H1 (cell line): ENCODE results near the gene EWSR1. TPM values are rescaled to one million over a fixed set of nuclear protein-coding genes. Genes with fewer than 3 reads are reported as not detected.
"Not testable (repeated sequence)": the region's sequence is repeated elsewhere in the genome, so short reads cannot be mapped to it uniquely, and the experiment has no call there.

ENCODE experiments used
- CTCF ChIA-PET: fragments of 300-600 bp; sonication (Branson Sonifier 250); formaldehyde crosslinking; loops from one replicate; lab custom pipeline; 2021; ENCODE audit not compliant: partially characterized antibody; lab: Charles Lee
- POLR2A ChIA-PET: fragments of 300-600 bp; sonication (Branson Sonifier 250); formaldehyde crosslinking; loops from one replicate; lab custom pipeline; 2021; ENCODE audit warnings: inconsistent platforms; ENCODE audit not compliant: partially characterized antibody; lab: Charles Lee
- DNase-seq, 2 experiments: peaks; one replicate each; pipeline versions ENCODE4 v3.0.0 to v3.0.0-alpha.2; 2010 to 2022; ENCODE audit warnings: low spot score in 2 of 2, low read depth in 1 of 2, mixed read lengths in 1 of 2
- FAIRE-seq: peaks from 2 replicates; lab custom pipeline; 2011; peaks lifted over from hg19 to GRCh38; lab: Jason Lieb, UNC
- H2AFZ ChIP-seq: 2 replicates; pipeline ENCODE4 v1.8.1; 2012; ENCODE audit warnings: low read length, inconsistent platforms
- H2AK5ac ChIP-seq: 2 replicates; pipeline ENCODE4 v1.6.1; 2013; ENCODE audit warnings: low read depth, low read length
- H2BK120ac ChIP-seq: replicated peaks from 2 replicates; pipeline ENCODE3; 2013; ENCODE audit warnings: low read depth, low read length, inconsistent platforms
- H2BK12ac ChIP-seq: 2 replicates; pipeline ENCODE4 v1.6.1; 2013; ENCODE audit warnings: low read depth, low read length
- H2BK15ac ChIP-seq: 2 replicates; pipeline ENCODE4 v1.6.1; 2013; ENCODE audit warnings: low read length
- H2BK20ac ChIP-seq: 2 replicates; pipeline ENCODE4 v1.6.1; 2013; ENCODE audit warnings: low read length
- H2BK5ac ChIP-seq: 2 replicates; pipeline ENCODE4 v1.6.1; 2013; ENCODE audit warnings: low read depth, low read length
- H3K14ac ChIP-seq: 2 replicates; pipeline ENCODE4 v1.6.1; 2013; ENCODE audit warnings: inconsistent platforms; ENCODE audit not compliant: insufficient read length
- H3K18ac ChIP-seq: 2 replicates; pipeline ENCODE4 v1.6.1; 2013; ENCODE audit warnings: low read length; ENCODE audit errors: extremely low read depth
- H3K23ac ChIP-seq: 2 replicates; pipeline ENCODE4 v1.6.1; 2013; ENCODE audit warnings: inconsistent platforms; ENCODE audit not compliant: insufficient read length
- H3K23me2 ChIP-seq: 2 replicates; pipeline ENCODE4 v1.6.1; 2013; ENCODE audit warnings: low read depth, low read length
- H3K27ac ChIP-seq: 2 replicates; pipeline ENCODE4 v1.6.1; 2011; ENCODE audit warnings: low read depth, low read length, inconsistent platforms
- H3K27me3 ChIP-seq, 4 experiments: replicated peaks in 1 of 4; 1 replicate in 1 of 4; 2 replicates in 3 of 4; pipeline versions ENCODE4 v1.6.1 to v1.8.1; 2011 to 2013; ENCODE audit warnings: low read length in 3 of 4, mild to moderate bottlenecking in 3 of 4, inconsistent platforms in 2 of 4, mixed read lengths in 2 of 4, moderate library complexity in 1 of 4; ENCODE audit not compliant: control insufficient read depth in 3 of 4, insufficient read depth in 3 of 4; ENCODE audit errors: extremely low read depth in 1 of 4
- H3K36me3 ChIP-seq, 4 experiments: 2 replicates each; pipeline versions ENCODE4 v1.6.1 to v1.8.1; 2011 to 2013; ENCODE audit warnings: mild to moderate bottlenecking in 4 of 4, low read length in 3 of 4, moderate library complexity in 2 of 4, control low read depth in 1 of 4, inconsistent platforms in 1 of 4; ENCODE audit not compliant: insufficient read depth in 4 of 4, control insufficient read depth in 2 of 4
- H3K4ac ChIP-seq: replicated peaks from 2 replicates; pipeline ENCODE3; 2013; ENCODE audit warnings: low read length, low read depth, mixed read lengths, inconsistent platforms; ENCODE audit not compliant: insufficient read length
- H3K4me1 ChIP-seq, 4 experiments: replicated peaks in 1 of 4; 1 replicate in 1 of 4; 2 replicates in 3 of 4; pipeline versions ENCODE4 v1.6.1 to v1.8.1; 2011 to 2013; ENCODE audit warnings: low read length in 3 of 4, inconsistent platforms in 2 of 4, mixed read lengths in 1 of 4; ENCODE audit not compliant: insufficient read depth in 4 of 4, control insufficient read depth in 3 of 4
- H3K4me2 ChIP-seq, 2 experiments: 2 replicates each; pipeline versions ENCODE4 v1.6.1 to v1.8.1; 2011 to 2013; ENCODE audit warnings: low read depth in 2 of 2, low read length in 2 of 2, control low read depth in 1 of 2, inconsistent platforms in 1 of 2, mild to moderate bottlenecking in 1 of 2; ENCODE audit not compliant: insufficient read depth in 1 of 2
- H3K4me3 ChIP-seq, 4 experiments: fragments of 200-600, 300-600 bp in 1 of 4; sonication (generic), shearing (Covaris generic), sonication (Bioruptor Twin) in 1 of 4; 2 replicates each; pipeline versions ENCODE4 v1.5.1 to v1.8.1; 2011 to 2016; ENCODE audit warnings: low read length in 4 of 4, low read depth in 3 of 4, control low read depth in 2 of 4, inconsistent platforms in 2 of 4, mild to moderate bottlenecking in 2 of 4, mixed read lengths in 1 of 4, moderate library complexity in 1 of 4; ENCODE audit not compliant: insufficient read depth in 2 of 4; ENCODE audit errors: extremely low read depth in 1 of 4
- H3K56ac ChIP-seq: replicated peaks from 2 replicates; pipeline ENCODE3; 2013; ENCODE audit warnings: low read depth, mild to moderate bottlenecking, mixed read lengths, low read length, inconsistent platforms; ENCODE audit not compliant: insufficient read length
- H3K79me1 ChIP-seq: 2 replicates; pipeline ENCODE4 v1.6.1; 2013; ENCODE audit warnings: low read depth, low read length, control low read depth
- H3K79me2 ChIP-seq, 2 experiments: 2 replicates each; pipeline versions ENCODE4 v1.6.1 to v1.8.1; 2012 to 2013; ENCODE audit warnings: low read length in 2 of 2, mild to moderate bottlenecking in 2 of 2, inconsistent platforms in 1 of 2; ENCODE audit not compliant: insufficient read depth in 2 of 2, control insufficient read depth in 1 of 2
- H3K9ac ChIP-seq, 4 experiments: replicated peaks in 1 of 4; 1 replicate in 1 of 4; 2 replicates in 3 of 4; pipeline versions ENCODE4 v1.6.1 to v1.8.1; 2011 to 2013; ENCODE audit warnings: low read depth in 3 of 4, low read length in 3 of 4, control low read depth in 2 of 4, mild to moderate bottlenecking in 2 of 4, moderate library complexity in 2 of 4, inconsistent platforms in 1 of 4; ENCODE audit errors: extremely low read depth in 1 of 4
- H3K9me3 ChIP-seq, 2 experiments: 2 replicates each; pipeline versions ENCODE4 v1.6.1 to v1.8.1; 2012 to 2013; ENCODE audit warnings: mild to moderate bottlenecking in 2 of 2, moderate library complexity in 2 of 2, control low read depth in 1 of 2, inconsistent platforms in 1 of 2, low read depth in 1 of 2, low read length in 1 of 2, mixed read lengths in 1 of 2; ENCODE audit not compliant: insufficient read depth in 2 of 2
- H4K20me1 ChIP-seq, 2 experiments: replicated peaks in 1 of 2; 2 replicates each; pipeline versions ENCODE3 to v1.8.1; 2011 to 2013; ENCODE audit warnings: inconsistent platforms in 2 of 2, low read length in 2 of 2, mild to moderate bottlenecking in 1 of 2; ENCODE audit not compliant: insufficient read depth in 2 of 2, control insufficient read depth in 1 of 2
- H4K5ac ChIP-seq: 2 replicates; pipeline ENCODE4 v1.6.1; 2013; ENCODE audit warnings: low read length, low read depth, mixed read lengths, inconsistent platforms; ENCODE audit not compliant: insufficient read length
- H4K8ac ChIP-seq: 2 replicates; pipeline ENCODE4 v1.8.0; 2013; ENCODE audit warnings: mild to moderate bottlenecking, moderate library complexity, low read length, inconsistent platforms; ENCODE audit not compliant: insufficient read depth; ENCODE audit errors: extremely low read depth
- H4K91ac ChIP-seq: replicated peaks from 2 replicates; pipeline ENCODE3; 2013; ENCODE audit warnings: low read length, mixed read lengths, inconsistent platforms; ENCODE audit not compliant: insufficient read length
- WGBS, 2 experiments: shearing (Covaris generic) in 1 of 2; methylation state at CpG; one replicate each; pipeline versions ENCODE4 v1.1.6 to v1.1.7; 2013 to 2015; ENCODE audit warnings: low lambda C conversion rate in 2 of 2, mixed read lengths in 2 of 2, inconsistent platforms in 1 of 2, low coverage in 1 of 2, missing lambda C conversion rate in 1 of 2; ENCODE audit not compliant: insufficient replicate concordance in 2 of 2, insufficient coverage in 1 of 2, insufficient read length in 1 of 2; ENCODE audit errors: extremely low coverage in 1 of 2, missing lambda C conversion rate in 1 of 2; 5-methylcytosine and 5-hydroxymethylcytosine counted together
- polyA plus RNA-seq, 7 experiments: library from polyadenylated mRNA; depleted of rRNA in 3 of 7; stranded (reverse) in 5 of 7; unstranded in 2 of 7; fragments of >200 nt in 5 of 7; fragments of 200-250 nt in 2 of 7; gene quantifications; 1 replicate in 5 of 7; 2 replicates in 1 of 7; 4 replicates in 1 of 7; pipeline versions ENCODE4 v1.2.1 to v1.2.3, GENCODE V29; 2011 to 2013; ENCODE audit warnings: missing spikeins in 2 of 7, mixed read lengths in 2 of 7
- total RNA-seq: library from RNA; stranded (reverse); fragmentation: NEBNext Ultra II Directional; extraction: Animal tissue kit (Norgen Biotek cat#: 25700); gene quantifications from 2 replicates; pipeline ENCODE4 v1.2.1, GENCODE V29; 2021

The EWSR1 gene
- total and polyA plus RNA-seq, 2 of the 8 experiments (the other 6 are each of a cell fraction or from before 2014, with no cell fraction given): 387 to 930 TPM

DNA sequence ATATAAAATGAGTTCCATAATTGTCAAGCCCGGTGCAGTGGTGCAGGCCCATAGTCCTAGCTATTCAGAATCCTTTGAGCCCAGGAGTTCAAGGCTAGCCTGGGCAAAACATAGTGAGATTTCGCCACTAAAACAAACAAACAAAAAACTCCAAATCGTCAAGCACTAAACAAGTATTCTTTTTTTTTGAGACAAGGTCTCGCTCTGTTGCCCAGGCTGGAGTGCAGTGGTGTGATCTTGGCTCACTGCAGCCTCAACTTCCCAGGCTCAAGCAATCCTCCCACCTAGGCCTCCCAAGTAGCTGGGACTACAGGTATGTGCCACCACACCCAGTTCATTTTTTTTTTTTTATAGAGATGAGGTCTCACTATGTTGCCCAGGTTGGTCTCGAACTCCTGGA, 76.8 kb downstream of the EWSR1 start:
- H3K14ac ChIP-seq, H3K9ac ChIP-seq, H3K56ac ChIP-seq, H2AK5ac ChIP-seq, H4K91ac ChIP-seq, H2BK20ac ChIP-seq, H2AFZ ChIP-seq, FAIRE-seq, H3K18ac ChIP-seq, H3K4ac ChIP-seq, H2BK12ac ChIP-seq, H3K23ac ChIP-seq, POLR2A ChIA-PET, DNase-seq, H3K79me1 ChIP-seq, H4K8ac ChIP-seq, H3K9me3 ChIP-seq, H4K20me1 ChIP-seq, H3K27me3 ChIP-seq, H3K4me2 ChIP-seq, H3K79me2 ChIP-seq, H3K4me1 ChIP-seq, H2BK5ac ChIP-seq, H3K23me2 ChIP-seq, H3K27ac ChIP-seq, H4K5ac ChIP-seq, H2BK15ac ChIP-seq, H3K4me3 ChIP-seq, H2BK120ac ChIP-seq: not testable (repeated sequence)
- WGBS, 2 experiments: 95% methylated on average over 5 of the region's 5 CpGs; no CpG with 5 or more reads in 1 of the 2 experiments
- peaks cover 13 to 45% (median 27%) of the 10 kb centered on the region in 4 experiments for H3K36me3 ChIP-seq
- CTCF ChIA-PET: interaction anchor here (0.7 to 1.5 kb wide), 4 partner anchors 14 to 31 kb away, joined by 3 to 5 read pairs (median 4); no protein-coding TSS in a partner anchor
